A549 (cell line): ENCODE results near the gene SLC26A2. TPM values are rescaled to one million over a fixed set of nuclear protein-coding genes. Genes with fewer than 3 reads are reported as not detected.

Experiments
- ATAC-seq, 2 experiments: fragments of 200-7000 bp in 1 of 2; fragments of >200 bp in 1 of 2; cut with Nextera tagmentation in 1 of 2; cut with Tn5 transposase in 1 of 2; 3 replicates each; pipeline versions ENCODE4 v1.8.0 to v1.9.1; 2018 to 2020; ENCODE audit warnings: mild to moderate bottlenecking in 1 of 2, moderate library complexity in 1 of 2
- CTCF ChIA-PET: fragments of 300-600 bp; sonication (Branson Sonifier 250); formaldehyde crosslinking; extraction: SDS; loops from one replicate; lab custom pipeline; 2021; ENCODE audit warnings: antibody characterized with exemption, inconsistent platforms; lab: Yijun Ruan, JAX
- POLR2A ChIA-PET: fragments of 350-600 bp; formaldehyde crosslinking; extraction: SDS; loops from one replicate; lab custom pipeline; 2021; ENCODE audit warnings: antibody characterized with exemption, inconsistent platforms; lab: Yijun Ruan, JAX
- DNase-seq, 2 experiments: peaks; one replicate each; pipeline versions ENCODE4 v3.0.0 to v3.0.0-alpha.2; 2011 to 2016; ENCODE audit warnings: low read depth in 1 of 2, low spot score in 1 of 2
- FAIRE-seq: peaks from 2 replicates; lab custom pipeline; 2011; peaks lifted over from hg19 to GRCh38; lab: Jason Lieb, UNC
- H3K27ac ChIP-seq, 2 experiments: fragments of >200 bp; sonication (Bioruptor Twin); formaldehyde crosslinking; 3 replicates each; pipeline ENCODE4 v1.5.1; 2016 to 2017
- H3K4me1 ChIP-seq: fragments of >200 bp; sonication (Bioruptor Twin); formaldehyde crosslinking; 3 replicates; pipeline ENCODE4 v1.6.1; 2016
- H3K4me2 ChIP-seq: fragments of >200 bp; sonication (Bioruptor Twin); formaldehyde crosslinking; 3 replicates; pipeline ENCODE4 v1.6.1; 2016
- H3K4me3 ChIP-seq: fragments of >200 bp; sonication (Bioruptor Twin); formaldehyde crosslinking; 3 replicates; pipeline ENCODE4 v1.5.1; 2016
- H3K9me3 ChIP-seq: fragments of >200 bp; sonication (Bioruptor Twin); formaldehyde crosslinking; 3 replicates; pipeline ENCODE4 v1.6.1; 2016
- ATOH8 ChIP-seq: fragments of 250-450 bp; sonication (Bioruptor Pico); IDR thresholded peaks from 2 replicates; pipeline ENCODE4 v1.5.0; 2020; ENCODE audit warnings: low read depth, mild to moderate bottlenecking, moderate library complexity
- BCL3 ChIP-seq: fragments of >200 bp; sonication (Bioruptor Twin); formaldehyde crosslinking; IDR thresholded peaks from 3 replicates; pipeline ENCODE4 v1.6.1; 2016
- CBX2 ChIP-seq: fragments of 200-600 bp; sonication (generic); IDR thresholded peaks from 2 replicates; pipeline ENCODE4 v1.6.1; 2016; ENCODE audit warnings: low read depth, mild to moderate bottlenecking, borderline replicate concordance
- CHD2 ChIP-seq: fragments of 150-350 bp; IDR thresholded peaks from 2 replicates; pipeline ENCODE4 v1.6.1; 2014; ENCODE audit warnings: low read length; ENCODE audit not compliant: partially characterized antibody
- EHMT2 ChIP-seq: fragments of 200-600 bp; sonication (generic); IDR thresholded peaks from 2 replicates; pipeline ENCODE4 v1.6.1; 2016; ENCODE audit warnings: antibody characterized with exemption, low read depth, mild to moderate bottlenecking, moderate library complexity
- EP300 ChIP-seq, 2 experiments: fragments of >200 bp; sonication (Bioruptor Twin); formaldehyde crosslinking; IDR thresholded peaks; 2 replicates in 1 of 2; 3 replicates in 1 of 2; pipeline ENCODE4 v1.6.1; 2016 to 2017
- FOSL2 ChIP-seq, 2 experiments: fragments of 450-650 bp in 1 of 2; fragments of >200 bp in 1 of 2; sonication (Bioruptor Twin) in 1 of 2; formaldehyde crosslinking; IDR thresholded peaks; 2 replicates each; pipeline versions ENCODE4 v1.5.0 to v1.6.1; 2016 to 2020; ENCODE audit warnings: mild to moderate bottlenecking in 1 of 2, moderate library complexity in 1 of 2
- HDAC2 ChIP-seq: fragments of 200-600 bp; sonication (generic); IDR thresholded peaks from 2 replicates; pipeline ENCODE4 v1.6.1; 2016
- HES2 ChIP-seq: fragments of >200 bp; sonication (Bioruptor Twin); formaldehyde crosslinking; IDR thresholded peaks from 2 replicates; pipeline ENCODE4 v1.6.1; 2016
- HOXB13 ChIP-seq: fragments of 250-450 bp; sonication (Bioruptor Pico); IDR thresholded peaks from 2 replicates; pipeline ENCODE4 v1.5.0; 2020; ENCODE audit warnings: low read depth, mild to moderate bottlenecking, moderate library complexity
- HOXB5 ChIP-seq: fragments of 250-450 bp; sonication (Bioruptor Pico); IDR thresholded peaks from 2 replicates; pipeline ENCODE4 v1.5.0; 2020; ENCODE audit warnings: mild to moderate bottlenecking, moderate library complexity
- MAX ChIP-seq: IDR thresholded peaks from 2 replicates; pipeline ENCODE4 v1.6.1; 2012
- MYC ChIP-seq: IDR thresholded peaks from 2 replicates; pipeline ENCODE4 v1.6.1; 2012; ENCODE audit warnings: mild to moderate bottlenecking, inconsistent platforms, low read length, improper control_type of control experiment, borderline replicate concordance
- NPAS2 ChIP-seq: fragments of 250-450 bp; sonication (Bioruptor Pico); IDR thresholded peaks from 2 replicates; pipeline ENCODE4 v1.8.0; 2022; ENCODE audit warnings: mild to moderate bottlenecking, moderate library complexity, borderline replicate concordance
- PHF8 ChIP-seq: fragments of 200-600 bp; sonication (generic); IDR thresholded peaks from 2 replicates; pipeline ENCODE4 v1.6.1; 2016; ENCODE audit warnings: low read depth, mild to moderate bottlenecking, antibody characterized with exemption, moderate library complexity, borderline replicate concordance
- RAD21 ChIP-seq, 2 experiments: fragments of >200 bp in 1 of 2; sonication (Bioruptor Twin) in 1 of 2; formaldehyde crosslinking in 1 of 2; IDR thresholded peaks in 1 of 2; conservative IDR thresholded peaks in 1 of 2; 2 replicates in 1 of 2; 3 replicates in 1 of 2; pipeline ENCODE4 v1.6.1; 2012 to 2018; ENCODE audit warnings: inconsistent platforms in 1 of 2
- RARB ChIP-seq: fragments of 250-450 bp; sonication (Bioruptor Pico); IDR thresholded peaks from 2 replicates; pipeline ENCODE4 v1.8.0; 2021; ENCODE audit warnings: mild to moderate bottlenecking, moderate library complexity
- ZC3H11A ChIP-seq: fragments of 450-650 bp; IDR thresholded peaks from 2 replicates; pipeline ENCODE4 v1.6.1; 2014; ENCODE audit warnings: antibody characterized with exemption, mild to moderate bottlenecking
- WGBS: methylation state at CpG from one replicate; pipeline ENCODE4 v1.1.6; 2017; ENCODE audit errors: missing lambda C conversion rate; 5-methylcytosine and 5-hydroxymethylcytosine counted together
- polyA plus RNA-seq, 4 experiments: library from polyadenylated mRNA; depleted of rRNA in 3 of 4; stranded (reverse); fragments of >200 nt; fragmentation: RNase III in 1 of 4; extraction: RNeasy Plus Mini Kit Qiagen cat#74134 plus additional on column Dnase treatment in 1 of 4; gene quantifications; 2 replicates in 3 of 4; 3 replicates in 1 of 4; pipeline ENCODE4 v1.2.3, GENCODE V29; 2011 to 2017

SLC26A2 gene
- polyA plus RNA-seq, 2 of the 4 experiments (the other 2 are of a cell fraction): 31.9 to 32.2 TPM

- DNase-seq (no peak), FAIRE-seq (no peak), ATAC-seq (no peak)
- ChIA-PET CTCF (interaction anchor here (1.2 to 8.8 kb wide), 5 partner anchors 8 to 223 kb away, joined by 3 to 507 read pairs (median 4); no protein-coding TSS in a partner anchor), POLR2A (no interaction called here)
- no peaks in the 10 kb centered on the region for H3K9me3 ChIP-seq
- no peak overlapping the region for H3K4me2 ChIP-seq
- no peak overlapping the region for H3K4me3 ChIP-seq
- 92% methylated on average over 14 of the region's 14 CpGs for WGBS
- TF ChIP-seq HDAC2 (no peak), ZC3H11A (no peak), MAX (no peak), NPAS2 (CRISPR knock-in tag) (no peak), MYC (no peak), RAD21 (conservative IDR thresholded peaks at IDR 0.05 in 1 of 2, IDR thresholded peaks at IDR 0.05 in 1 of 2) (no peak), ATOH8 (CRISPR knock-in tag) (no peak), CBX2 (no peak)
- peaks cover 7% of the 10 kb centered on the region for H3K4me1 ChIP-seq
- H3K27ac ChIP-seq: no peak overlapping the region
These were observed 35.0 kb downstream of the SLC26A2 start for GRCh38 chr5:149995385-149996204.

- peaks cover 7% of the 10 kb centered on the region for H3K4me1 ChIP-seq
- ATAC-seq (no peak), FAIRE-seq (no peak), DNase-seq (no peak)
- H3K27ac ChIP-seq: no peak overlapping the region
- 93% methylated on average over 6 of the region's 6 CpGs for WGBS
- no peak overlapping the region for H3K4me3 ChIP-seq
- ChIA-PET CTCF (interaction anchor here (0.7 to 8.8 kb wide), 9 partner anchors 9 to 329 kb away, joined by 3 to 507 read pairs (median 4); partner anchors contain the start of gene SLC26A2), POLR2A (interaction anchor here (1.2 kb wide), 1 partner anchor 36 kb away, joined by 5 read pairs; the partner anchor contains the start of gene SLC26A2)
- H3K9me3 ChIP-seq: no peaks in the 10 kb centered on the region
- TF ChIP-seq EHMT2: no peak
- TF ChIP-seq CHD2: no peak
- TF ChIP-seq HOXB5 (CRISPR knock-in tag): no peak
- no peak for TF ChIP-seq BCL3
- TF ChIP-seq NPAS2 (CRISPR knock-in tag): no peak
- TF ChIP-seq RARB (CRISPR knock-in tag): no peak
- TF ChIP-seq PHF8: no peak
- TF ChIP-seq HOXB13 (CRISPR knock-in tag): no peak
- no peak for TF ChIP-seq FOSL2 (IDR thresholded peaks at IDR 0.05)
- no peak for TF ChIP-seq FOSL2 (CRISPR knock-in tag; IDR thresholded peaks at IDR 0.05)
- TF ChIP-seq EP300 (IDR thresholded peaks at IDR 0.05): no peak
- no peak for TF ChIP-seq HES2
- H3K4me2 ChIP-seq: no peak overlapping the region
These were observed 35.8 kb downstream of the SLC26A2 start for GRCh38 chr5:149996205-149996890.
